Endodermal cell (in vitro differentiated cells): ENCODE measurements around the gene GFOD1. TPM values are rescaled to one million over a fixed set of nuclear protein-coding genes. Genes with fewer than 3 reads are reported as not detected.

Experiments used
- DNase-seq: peaks from one replicate; pipeline ENCODE4 v3.0.0-alpha.2; 2017
- H3K27ac ChIP-seq: 2 replicates; pipeline ENCODE4 v1.5.1; 2013; ENCODE audit warnings: mild to moderate bottlenecking, low read depth, low read length, moderate library complexity
- H3K27me3 ChIP-seq: 2 replicates; pipeline ENCODE4 v1.6.1; 2013; ENCODE audit warnings: mild to moderate bottlenecking, low read length, moderate library complexity; ENCODE audit not compliant: insufficient read depth, control insufficient read depth, poor library complexity, severe bottlenecking
- H3K36me3 ChIP-seq: 2 replicates; pipeline ENCODE4 v1.7.0; 2013; ENCODE audit warnings: mild to moderate bottlenecking, low read length, moderate library complexity; ENCODE audit not compliant: control insufficient read depth, insufficient read depth
- H3K4me1 ChIP-seq: one replicate; pipeline ENCODE4 v1.7.0; 2013; ENCODE audit warnings: low read length; ENCODE audit not compliant: control insufficient read depth, insufficient read depth
- H3K4me3 ChIP-seq: 2 replicates; pipeline ENCODE4 v1.5.1; 2013; ENCODE audit warnings: mild to moderate bottlenecking, low read length, moderate library complexity
- H3K9ac ChIP-seq: 2 replicates; pipeline ENCODE4 v1.6.1; 2013; ENCODE audit warnings: mild to moderate bottlenecking, low read length, moderate library complexity; ENCODE audit not compliant: poor library complexity, severe bottlenecking; ENCODE audit errors: extremely low read depth
- H3K9me3 ChIP-seq: 2 replicates; pipeline ENCODE4 v1.6.1; 2013; ENCODE audit warnings: mild to moderate bottlenecking, low read length, moderate library complexity; ENCODE audit not compliant: control insufficient read depth
- H3K27ac Mint-ChIP-seq: 2 replicates; pipeline ENCODE4 v1.8.0; 2020; ENCODE audit warnings: mixed read lengths
- H3K27me3 Mint-ChIP-seq: 2 replicates; pipeline ENCODE4 v1.8.0; 2021; ENCODE audit warnings: mild to moderate bottlenecking, mixed read lengths; ENCODE audit not compliant: insufficient read depth
- H3K36me3 Mint-ChIP-seq: 2 replicates; pipeline ENCODE4 v1.8.0; 2020; ENCODE audit warnings: low read depth, mixed read lengths
- H3K4me1 Mint-ChIP-seq: 2 replicates; pipeline ENCODE4 v1.8.0; 2020; ENCODE audit warnings: mixed read lengths
- H3K4me3 Mint-ChIP-seq: 2 replicates; pipeline ENCODE4 v1.8.0; 2020; ENCODE audit warnings: mild to moderate bottlenecking, moderate library complexity, mixed read lengths
- H3K9me3 Mint-ChIP-seq: 2 replicates; pipeline ENCODE4 v1.8.0; 2020; ENCODE audit warnings: mild to moderate bottlenecking, mixed read lengths
- WGBS, 2 experiments: methylation state at CpG; one replicate each; pipeline versions ENCODE4 v1.1.5 to v1.1.7; 2013; ENCODE audit warnings: missing lambda C conversion rate in 2 of 2, mixed read lengths in 1 of 2; ENCODE audit not compliant: insufficient coverage in 1 of 2, insufficient read length in 1 of 2; 5-methylcytosine and 5-hydroxymethylcytosine counted together
- total RNA-seq, 2 donors: library from RNA; stranded (reverse); fragmentation: NEBNext Ultra II Directional in 1 of 2; extraction: Animal tissue kit (Norgen Biotek cat#: 25700) in 1 of 2; gene quantifications; 2 replicates in 1 of 2; 3 replicates in 1 of 2; pipeline ENCODE4 v1.2.1, GENCODE V29; 2021
- TF ChIP-seq, protein P1 (sequence below): fragments of 200-600 bp; sonication (generic); conservative IDR thresholded peaks from 2 replicates; pipeline ENCODE4 v1.5.0; 2021; ENCODE audit warnings: antibody characterized with exemption, mild to moderate bottlenecking

The GFOD1 gene
- total RNA-seq, 2 donors from 2014 or later: 0.71 to 1.9 TPM

DNA sequence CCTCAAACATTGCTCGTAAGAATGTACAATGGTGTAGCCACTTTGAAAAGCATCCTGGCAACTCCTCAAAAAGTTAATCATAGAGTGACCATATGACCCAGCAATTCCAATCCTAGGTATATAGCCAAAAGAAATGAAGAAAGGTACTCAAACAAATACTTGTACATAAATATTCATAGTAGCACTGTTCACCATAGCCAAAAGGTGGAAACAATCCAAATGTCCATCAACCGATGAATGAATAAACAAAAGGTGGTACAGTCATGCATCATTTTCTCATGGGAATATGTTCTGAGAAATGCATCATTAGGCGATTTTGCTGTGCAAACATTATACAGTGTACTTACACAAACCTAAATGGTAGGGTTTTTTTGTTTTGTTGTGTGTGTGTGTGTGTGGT is 84.7 kb downstream of the GFOD1 start:
- no peak overlapping the region for H3K4me3 Mint-ChIP-seq
- H3K36me3 Mint-ChIP-seq: no peaks in the 10 kb centered on the region
- H3K36me3 ChIP-seq: no peaks in the 10 kb centered on the region
- no peak overlapping the region for H3K27ac Mint-ChIP-seq
- H3K27ac ChIP-seq: no peak overlapping the region
- TF ChIP-seq, protein P1, sequence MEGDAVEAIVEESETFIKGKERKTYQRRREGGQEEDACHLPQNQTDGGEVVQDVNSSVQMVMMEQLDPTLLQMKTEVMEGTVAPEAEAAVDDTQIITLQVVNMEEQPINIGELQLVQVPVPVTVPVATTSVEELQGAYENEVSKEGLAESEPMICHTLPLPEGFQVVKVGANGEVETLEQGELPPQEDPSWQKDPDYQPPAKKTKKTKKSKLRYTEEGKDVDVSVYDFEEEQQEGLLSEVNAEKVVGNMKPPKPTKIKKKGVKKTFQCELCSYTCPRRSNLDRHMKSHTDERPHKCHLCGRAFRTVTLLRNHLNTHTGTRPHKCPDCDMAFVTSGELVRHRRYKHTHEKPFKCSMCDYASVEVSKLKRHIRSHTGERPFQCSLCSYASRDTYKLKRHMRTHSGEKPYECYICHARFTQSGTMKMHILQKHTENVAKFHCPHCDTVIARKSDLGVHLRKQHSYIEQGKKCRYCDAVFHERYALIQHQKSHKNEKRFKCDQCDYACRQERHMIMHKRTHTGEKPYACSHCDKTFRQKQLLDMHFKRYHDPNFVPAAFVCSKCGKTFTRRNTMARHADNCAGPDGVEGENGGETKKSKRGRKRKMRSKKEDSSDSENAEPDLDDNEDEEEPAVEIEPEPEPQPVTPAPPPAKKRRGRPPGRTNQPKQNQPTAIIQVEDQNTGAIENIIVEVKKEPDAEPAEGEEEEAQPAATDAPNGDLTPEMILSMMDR: no peak
- H3K9me3 Mint-ChIP-seq: no peaks in the 10 kb centered on the region
- no peak for DNase-seq
- H3K9me3 ChIP-seq: no peaks in the 10 kb centered on the region
- H3K27me3 Mint-ChIP-seq: peaks cover 3% of the 10 kb centered on the region
- no peaks in the 10 kb centered on the region for H3K4me1 ChIP-seq
- H3K27me3 ChIP-seq: no peaks in the 10 kb centered on the region
- H3K9ac ChIP-seq: no peak overlapping the region
- H3K4me3 ChIP-seq: no peak overlapping the region
- peaks cover 6% of the 10 kb centered on the region for H3K4me1 Mint-ChIP-seq
- WGBS, 2 experiments: 88 to 100% methylated on average over 2 to 3 of the region's 3 CpGs

DNA sequence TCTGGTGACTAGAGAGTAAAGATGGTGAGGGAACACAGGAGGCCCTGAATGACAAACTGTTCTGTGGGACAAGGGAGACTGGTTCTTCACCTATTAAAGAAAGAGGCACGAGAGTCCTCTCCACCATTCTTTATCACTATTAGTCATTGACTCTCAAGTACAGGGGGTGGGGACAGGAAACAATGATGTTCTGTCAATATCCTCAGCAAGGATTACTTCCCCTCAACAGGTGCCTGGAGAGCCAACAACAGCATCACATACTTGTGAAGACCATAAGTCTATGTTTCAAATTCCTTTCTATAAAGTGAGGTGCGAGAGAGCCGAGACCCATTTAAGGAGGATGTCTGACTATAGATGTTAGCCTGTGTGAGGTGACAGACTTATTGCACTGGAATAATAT is 86.6 kb downstream of the GFOD1 start:
- Histone ChIP-seq H3K36me3 (no peaks in the 10 kb centered on the region), H3K27ac (no peak overlapping the region), H3K27me3 (no peaks in the 10 kb centered on the region), H3K9ac (no peak overlapping the region), H3K9me3 (no peaks in the 10 kb centered on the region), H3K4me3 (no peak overlapping the region), H3K4me1 (no peaks in the 10 kb centered on the region)
- Mint-ChIP-seq H3K36me3 (no peaks in the 10 kb centered on the region), H3K9me3 (no peaks in the 10 kb centered on the region), H3K27me3 (peaks cover 6% of the 10 kb centered on the region), H3K27ac (no peak overlapping the region), H3K4me3 (no peak overlapping the region), H3K4me1 (peaks cover 13% of the 10 kb centered on the region)
- WGBS, 2 experiments: 94% methylated on average over 2 to 3 of the region's 3 CpGs
- DNase-seq: peak; percentile 51
- TF ChIP-seq, protein P1: no peak

DNA sequence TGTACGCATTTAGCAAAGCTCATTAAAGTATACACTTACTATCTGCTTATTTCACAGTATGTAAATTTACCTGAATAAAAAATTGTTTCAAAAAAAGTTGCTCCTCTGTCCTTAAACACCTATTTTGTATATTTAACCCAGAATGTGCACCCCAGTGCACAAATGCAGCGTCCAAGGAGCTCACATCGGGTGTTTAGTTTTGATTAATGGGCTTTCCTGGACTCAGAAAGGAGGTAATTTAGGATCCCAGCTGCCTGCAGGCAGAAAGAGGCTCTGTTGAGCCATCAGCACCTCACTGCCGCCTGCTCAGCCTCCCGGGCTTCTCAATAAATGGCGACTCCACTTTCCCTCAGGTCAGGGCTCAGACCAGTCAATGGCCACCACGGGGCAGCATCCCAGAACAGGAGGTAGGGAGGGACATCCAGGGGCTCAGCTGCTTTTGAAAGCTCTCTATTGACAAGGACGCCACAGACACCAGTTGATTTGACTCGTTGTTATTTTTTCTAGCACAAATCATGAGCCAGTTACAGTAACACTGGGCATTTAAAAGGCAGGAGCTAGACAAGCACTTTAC is 88.9 kb downstream of the GFOD1 start:
- no peak overlapping the region for H3K4me3 ChIP-seq
- no peak overlapping the region for H3K27ac ChIP-seq
- DNase-seq: peak; percentile 89
- no peaks in the 10 kb centered on the region for H3K36me3 ChIP-seq
- Mint-ChIP-seq H3K36me3 (no peaks in the 10 kb centered on the region), H3K4me3 (no peak overlapping the region), H3K9me3 (no peaks in the 10 kb centered on the region), H3K4me1 (peaks cover 13% of the 10 kb centered on the region), H3K27me3 (peaks cover 6% of the 10 kb centered on the region), H3K27ac (no peak overlapping the region)
- TF ChIP-seq, protein P1: peak; percentile 47
- H3K9me3 ChIP-seq: no peaks in the 10 kb centered on the region
- H3K9ac ChIP-seq: no peak overlapping the region
- WGBS, 2 experiments: 71 to 82% methylated on average over 6 to 9 of the region's 9 CpGs
- H3K27me3 ChIP-seq: no peaks in the 10 kb centered on the region
- no peaks in the 10 kb centered on the region for H3K4me1 ChIP-seq
